NCI-H1694 (cell line): ENCODE data around the gene C14orf119.

Source experiments
- DNase-seq: peaks from one replicate; lab custom pipeline; 2025; lab: John Stamatoyannopoulos, UW

The C14orf119 gene

DNA sequence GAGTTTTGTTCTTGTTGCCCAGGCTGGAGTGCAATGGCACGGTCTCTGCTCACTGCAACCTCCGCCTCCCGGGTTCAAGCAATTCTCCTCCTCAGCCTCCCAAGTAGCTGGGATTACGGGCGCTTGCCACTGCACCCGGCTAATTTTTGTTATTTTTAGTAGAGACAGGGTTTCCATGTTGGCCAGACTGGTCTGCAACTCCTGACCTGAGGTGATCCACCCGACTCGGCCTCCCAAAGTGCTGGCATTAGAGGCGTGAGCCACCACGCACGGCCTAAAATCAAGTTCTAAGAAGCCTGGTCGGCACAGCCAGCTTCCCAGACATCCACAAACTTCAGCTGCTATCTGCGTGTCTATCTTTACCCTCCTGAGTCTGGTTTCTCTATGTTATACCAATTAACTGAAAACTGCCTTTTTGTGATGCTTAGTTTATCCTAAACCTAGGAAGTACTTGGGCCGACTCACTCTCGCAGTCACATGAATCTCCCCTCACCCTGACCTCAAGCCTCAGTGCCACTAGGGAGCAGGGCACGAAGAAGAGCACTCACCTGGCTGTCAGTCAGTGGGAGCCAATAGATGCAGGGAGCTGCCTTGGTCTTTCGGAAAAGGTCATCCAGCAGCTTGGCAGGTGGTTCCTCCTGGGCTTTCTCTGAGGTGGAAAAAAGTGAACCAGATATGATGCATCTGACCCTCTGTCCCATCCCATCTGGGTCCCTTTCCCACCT lies 34.6 kb upstream of the C14orf119 start:
- no peak for DNase-seq

DNA sequence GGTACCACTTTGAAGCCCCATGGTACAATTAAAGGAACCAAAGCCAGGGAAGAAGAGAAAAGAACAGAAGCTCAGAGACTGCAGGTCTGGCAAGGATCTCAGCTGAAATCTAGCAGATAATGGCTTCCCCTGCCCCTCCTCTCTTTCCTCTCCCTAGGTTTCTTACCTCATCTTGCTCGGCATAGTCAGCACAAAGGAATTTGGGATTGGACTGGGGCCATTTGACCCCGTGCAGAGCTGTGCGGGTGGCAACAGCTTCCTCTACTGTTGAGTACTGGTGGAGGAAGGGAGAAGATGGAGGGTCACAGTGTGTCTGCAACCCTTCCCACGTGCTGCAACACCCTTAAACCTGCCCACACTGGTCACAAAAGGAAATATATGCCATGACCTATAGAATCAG lies 33.3 kb upstream of the C14orf119 start:
- no peak for DNase-seq

DNA sequence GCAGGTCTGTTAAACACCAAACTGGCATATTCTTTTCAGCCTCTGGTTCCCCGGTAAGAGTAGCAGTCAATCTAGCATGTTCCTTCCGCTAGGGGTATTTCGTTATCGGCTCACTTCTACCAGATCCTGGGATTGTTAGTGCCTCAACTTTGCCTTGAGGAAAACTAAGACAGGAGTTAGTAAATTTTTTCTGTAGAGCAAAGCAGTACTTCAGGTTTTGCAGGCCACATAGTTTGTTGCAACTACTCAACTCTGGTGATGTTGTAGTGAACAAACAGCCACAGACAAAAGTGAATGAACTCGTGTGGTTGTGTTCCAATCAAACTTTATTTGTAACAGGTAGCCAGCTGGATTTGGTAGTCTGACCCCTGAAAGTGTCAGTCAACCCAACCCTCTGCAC lies 31.7 kb upstream of the C14orf119 start:
- no peak for DNase-seq

DNA sequence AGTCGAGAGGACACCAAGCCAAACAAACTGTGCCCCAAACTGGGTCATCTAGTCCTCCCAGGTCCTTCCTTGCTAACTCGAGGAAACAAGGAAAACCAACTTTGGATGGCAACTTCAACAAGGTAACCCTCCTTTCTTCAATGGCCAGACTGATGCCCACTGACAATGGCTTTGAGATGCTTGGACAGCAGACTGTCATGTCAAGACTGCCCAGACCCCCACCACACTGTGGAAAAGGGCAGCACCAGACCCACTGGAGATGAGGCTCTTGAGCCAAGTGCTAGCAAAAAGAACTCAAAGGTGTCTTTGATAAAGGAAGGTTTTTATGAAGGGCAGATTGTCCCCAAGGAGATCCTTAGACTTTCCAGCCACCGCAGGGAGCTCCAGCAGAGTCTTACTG lies 28.9 kb upstream of the C14orf119 start:
- DNase-seq: no peak

DNA sequence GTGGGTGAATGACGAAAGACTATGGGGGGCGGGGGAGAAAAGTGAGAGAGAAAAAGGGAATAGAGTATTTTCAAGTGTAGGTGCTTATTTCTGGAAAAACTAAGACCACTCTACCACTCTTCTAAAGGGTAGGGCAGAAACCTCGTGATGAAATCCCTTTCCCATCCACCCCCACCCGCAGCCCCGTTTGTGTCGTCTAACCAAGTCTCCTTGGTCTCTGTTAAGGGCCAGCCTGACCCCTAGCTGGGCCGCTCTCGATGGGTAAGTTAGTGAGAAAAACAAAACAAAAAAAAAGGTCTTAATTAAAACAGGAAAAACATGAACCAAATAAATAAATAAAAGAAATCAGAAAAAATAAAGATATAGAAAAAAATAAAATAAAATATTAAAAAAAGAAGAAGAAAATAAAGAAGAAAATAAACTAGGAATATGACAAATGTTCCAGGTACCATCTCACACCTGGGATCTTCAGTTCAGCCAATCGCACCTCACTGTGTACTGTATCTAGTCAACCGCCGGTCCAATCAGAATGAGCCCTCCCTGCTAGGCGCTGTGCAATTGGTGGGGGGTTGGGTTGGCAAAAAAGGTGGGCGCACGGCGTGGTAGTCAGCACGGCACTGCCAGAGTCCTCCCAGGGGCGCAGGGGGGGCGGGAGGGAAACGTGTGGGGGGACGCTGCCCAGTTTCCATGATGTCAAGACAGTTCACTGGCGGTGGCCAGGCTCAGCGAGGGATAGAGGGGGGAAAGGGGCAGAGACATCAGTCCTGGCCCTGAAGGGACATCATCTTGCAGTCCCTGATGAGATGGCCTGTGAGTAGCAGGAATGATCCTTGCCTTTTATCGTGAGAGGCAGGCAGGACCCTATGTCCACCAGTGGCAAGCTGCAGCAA lies 28.2 kb upstream of the C14orf119 start:
- DNase-seq: no peak

DNA sequence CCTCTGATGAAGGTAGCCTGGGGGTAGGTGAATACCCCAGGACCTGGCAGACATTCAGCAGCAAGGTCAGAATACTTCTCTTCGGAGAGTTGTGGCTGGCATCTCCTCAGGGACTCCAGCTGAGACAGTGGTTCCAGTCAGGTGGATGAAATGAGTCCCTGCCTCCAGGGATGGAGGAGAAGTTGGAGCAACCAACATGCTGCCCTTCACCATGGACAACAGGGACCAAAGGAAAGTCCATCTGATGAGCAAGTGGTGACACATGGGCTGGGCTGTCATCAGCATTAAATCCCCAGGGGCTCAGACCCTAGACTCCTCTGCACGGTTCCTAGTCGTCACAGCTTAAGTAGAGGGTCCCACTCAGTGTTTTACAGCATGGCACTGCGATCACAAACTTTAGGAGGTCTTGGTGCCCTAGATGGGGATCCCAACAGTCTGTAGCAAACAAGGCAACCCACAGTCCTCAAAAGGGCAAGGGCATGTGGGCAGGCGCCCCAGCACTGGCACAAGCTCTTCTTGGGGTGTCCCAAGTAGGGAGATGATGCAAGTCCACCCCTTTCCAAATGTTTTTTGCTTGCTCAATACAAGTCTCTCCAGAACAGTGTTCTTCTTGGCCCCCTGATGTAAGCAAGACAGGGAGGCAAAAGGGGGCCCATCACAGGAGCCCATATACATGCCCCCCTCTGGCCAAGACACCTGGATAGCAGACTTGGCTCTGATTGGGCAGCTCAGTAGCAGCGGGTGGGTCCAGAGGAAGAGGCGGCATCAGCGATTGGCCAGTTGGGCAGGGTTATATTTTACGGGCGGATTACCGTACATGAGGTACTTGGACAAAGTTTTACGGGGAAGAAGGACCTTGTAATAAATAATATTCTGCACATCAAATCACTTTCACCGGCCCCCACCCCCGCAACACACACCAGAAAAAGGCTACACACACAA lies 27.2 kb upstream of the C14orf119 start:
- DNase-seq: no peak

DNA sequence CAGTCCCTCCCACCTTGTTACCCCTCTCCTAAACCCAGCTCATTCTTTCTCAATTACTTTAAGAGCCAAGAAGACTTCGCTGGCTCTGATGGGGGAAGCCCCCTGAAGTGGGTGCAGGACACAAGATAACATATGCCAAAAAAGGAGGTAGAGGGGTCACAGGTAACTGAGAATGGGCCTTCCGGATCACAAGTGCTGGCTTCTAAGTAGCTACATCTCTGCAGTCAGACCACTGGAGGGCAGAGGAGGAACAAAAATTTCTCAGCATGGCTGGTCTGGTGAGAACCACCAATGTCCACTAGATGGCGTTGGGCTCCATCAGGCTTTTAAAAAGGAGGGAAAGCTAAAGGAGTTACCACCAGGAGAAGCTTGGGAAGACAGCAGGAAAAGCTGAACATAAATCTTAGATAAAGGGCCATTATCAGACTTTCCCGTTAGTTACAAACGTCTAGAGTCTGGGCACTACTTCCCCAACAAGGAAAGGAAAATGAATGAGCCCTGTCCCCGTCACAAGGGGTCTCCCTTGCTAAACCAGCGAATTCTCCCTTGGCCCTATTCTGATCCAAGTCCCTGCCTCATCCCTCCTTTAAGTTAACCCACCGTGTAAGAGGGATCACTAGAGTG lies 26.4 kb upstream of the C14orf119 start:
- no peak for DNase-seq

DNA sequence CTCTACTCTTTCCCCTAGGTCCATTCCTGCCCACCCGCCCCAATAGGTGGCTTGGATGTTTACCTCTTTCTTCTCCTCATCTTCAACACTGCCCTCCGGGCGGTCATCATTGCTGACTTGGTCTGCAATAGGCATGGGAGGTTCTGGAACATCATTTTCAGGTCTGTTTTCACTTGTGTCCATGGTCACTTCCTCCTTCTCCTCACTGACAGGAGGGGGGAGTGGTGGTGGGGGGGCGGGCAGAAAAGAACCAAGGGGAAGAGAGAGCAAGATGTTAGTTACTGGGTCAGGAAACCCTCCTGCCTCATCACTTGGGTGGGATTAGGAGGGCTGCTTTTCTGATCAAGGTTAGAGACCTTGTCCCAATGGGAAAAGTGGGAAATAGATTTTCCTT lies 25.9 kb upstream of the C14orf119 start:
- DNase-seq: no peak

DNA sequence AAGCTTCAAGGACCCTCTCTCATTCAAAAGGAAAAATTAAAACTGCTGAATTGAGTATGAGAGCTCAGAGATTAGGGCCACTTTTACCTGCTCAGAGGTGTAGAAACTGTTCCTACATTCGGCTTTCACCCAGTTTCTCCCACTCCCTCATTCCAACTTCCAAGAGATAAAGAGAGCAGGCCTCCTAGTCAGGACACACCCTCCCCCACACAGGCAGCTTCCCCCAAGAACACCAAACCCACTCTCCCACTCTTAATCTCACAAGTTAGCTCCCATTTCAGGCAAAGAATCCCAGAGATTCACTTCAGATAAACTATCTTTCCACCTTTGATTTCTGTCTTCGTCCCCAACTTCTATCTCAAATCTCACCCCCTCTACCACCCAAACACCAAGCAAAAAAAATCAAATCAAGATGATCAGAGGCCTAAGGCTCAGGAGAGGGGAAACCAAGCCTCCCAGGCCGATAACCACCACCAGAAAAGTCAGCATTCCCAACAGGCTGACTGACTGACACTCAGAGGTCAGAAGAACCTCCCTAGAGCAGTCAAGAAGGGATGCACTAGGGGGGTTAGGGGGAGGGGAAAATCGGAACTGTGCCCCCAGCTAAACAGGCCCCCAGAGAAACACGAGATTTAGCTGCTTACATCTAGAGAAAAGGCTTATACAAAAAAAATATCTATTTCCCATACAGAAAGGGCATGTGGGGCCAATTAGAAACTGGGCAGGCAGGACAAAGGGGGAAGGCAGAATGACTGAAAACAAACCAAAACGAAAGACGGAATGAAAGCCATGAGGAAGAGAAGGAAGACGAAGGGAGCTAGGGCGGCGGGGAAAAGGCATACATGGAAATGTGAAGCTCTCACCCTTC lies 24.8 kb upstream of the C14orf119 start:
- DNase-seq: no peak

DNA sequence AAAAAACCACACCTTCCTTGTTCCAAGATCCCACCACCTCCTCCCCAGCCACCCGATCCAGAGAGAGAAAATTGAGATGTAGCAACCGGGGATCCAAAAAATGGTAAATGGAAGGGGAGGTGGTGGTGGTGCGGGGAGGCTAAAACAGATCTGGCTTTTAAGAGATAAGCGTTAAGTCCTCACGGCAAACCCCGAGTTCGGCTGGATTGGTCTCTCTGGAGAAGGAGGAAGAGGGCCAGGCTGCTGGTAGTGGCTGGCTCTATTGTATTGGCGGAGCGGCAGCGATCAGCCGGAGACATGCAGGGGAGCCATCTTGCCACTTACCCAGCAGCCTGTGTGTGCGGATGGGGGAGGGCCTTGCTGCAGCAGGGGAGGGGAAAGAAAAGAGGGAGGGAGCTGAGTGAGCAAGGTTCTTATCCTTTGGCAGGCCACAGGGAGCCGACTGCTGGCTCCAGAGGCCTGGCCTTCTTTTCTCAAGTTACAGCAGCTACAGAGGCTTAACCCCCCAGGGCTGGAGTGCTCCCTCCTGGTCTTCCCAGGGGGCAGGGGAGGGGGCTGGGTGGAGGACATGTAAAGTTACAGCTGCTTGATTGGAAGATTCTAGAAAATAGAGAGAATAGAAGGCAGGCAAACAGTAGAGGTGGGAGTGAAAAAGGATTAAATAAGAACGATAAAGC lies 23.9 kb upstream of the C14orf119 start:
- no peak for DNase-seq

DNA sequence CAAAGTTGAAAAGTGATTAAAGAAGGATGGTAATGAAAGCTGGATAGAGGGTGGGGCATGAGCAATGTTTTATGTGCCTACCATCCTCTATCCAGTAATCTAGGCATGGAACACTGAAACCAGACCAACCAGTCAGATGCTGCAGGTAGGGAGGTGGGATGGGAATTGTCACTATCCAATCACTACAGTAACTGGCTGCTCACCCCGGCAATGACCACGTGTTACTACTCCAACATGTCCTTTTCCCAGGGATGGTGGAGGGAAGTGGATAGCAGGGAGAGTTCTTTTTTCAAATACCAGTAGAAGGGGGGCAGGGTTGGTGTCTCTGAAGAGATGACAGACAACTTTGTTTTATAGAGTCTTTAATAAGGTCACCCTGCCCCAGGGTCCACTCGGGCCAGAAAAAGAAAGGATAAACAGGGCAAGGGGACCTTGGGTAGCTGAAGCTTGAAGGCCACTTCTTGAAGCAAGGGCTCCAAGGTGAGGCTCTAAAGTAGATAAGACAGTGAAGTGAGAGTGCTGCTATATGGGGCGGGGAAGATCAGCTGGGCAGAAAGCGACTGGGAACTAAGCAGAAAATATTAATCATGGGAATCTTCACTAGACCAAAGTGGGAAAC lies 23.3 kb upstream of the C14orf119 start:
- no peak for DNase-seq

DNA sequence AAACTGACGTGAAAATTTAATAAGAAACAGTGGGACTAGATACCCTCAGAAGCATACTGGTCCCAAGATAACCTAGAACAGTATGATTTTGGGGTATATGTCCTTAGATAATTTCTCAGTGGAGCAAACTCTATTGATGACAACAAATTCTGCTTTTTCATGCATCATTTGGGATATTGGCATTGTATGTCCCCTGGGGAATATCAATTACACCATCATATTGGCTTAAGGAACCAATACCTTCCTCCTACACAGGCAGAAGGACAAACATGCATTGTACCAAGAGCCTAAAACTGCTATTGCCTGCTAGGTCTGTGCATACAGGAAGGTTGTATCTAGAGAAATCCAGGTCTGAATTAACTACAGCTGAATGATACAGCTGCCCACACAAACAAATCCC lies 20.4 kb upstream of the C14orf119 start:
- no peak for DNase-seq

DNA sequence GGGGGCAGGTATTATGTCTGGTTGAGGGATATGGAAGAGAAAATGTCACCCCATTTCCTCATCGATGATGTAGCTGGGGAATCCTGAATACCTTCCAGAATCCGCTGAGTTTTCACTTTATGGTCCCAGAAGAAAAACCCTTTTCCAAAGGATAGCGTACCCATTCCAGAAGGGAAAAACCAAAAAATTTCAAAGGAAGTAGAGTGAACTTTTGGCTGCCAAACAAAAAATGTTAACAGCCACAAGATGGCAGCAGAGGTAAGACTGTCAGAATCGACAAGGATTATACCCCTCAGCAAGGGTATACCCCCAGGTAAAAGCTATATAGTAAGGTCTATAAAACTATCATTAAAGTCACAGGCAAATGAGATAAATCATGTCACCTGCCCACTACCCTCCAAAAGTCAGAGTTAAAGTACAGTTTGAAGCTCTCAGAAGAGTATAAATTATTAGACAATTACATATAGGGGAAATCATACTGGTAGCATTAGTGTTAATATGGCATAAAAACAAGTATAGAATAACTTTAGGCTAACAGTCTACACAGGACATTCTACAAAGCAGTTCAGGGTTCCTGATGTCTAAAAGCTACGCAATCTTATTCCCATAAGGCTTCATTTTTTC lies 18.4 kb upstream of the C14orf119 start:
- no peak for DNase-seq

DNA sequence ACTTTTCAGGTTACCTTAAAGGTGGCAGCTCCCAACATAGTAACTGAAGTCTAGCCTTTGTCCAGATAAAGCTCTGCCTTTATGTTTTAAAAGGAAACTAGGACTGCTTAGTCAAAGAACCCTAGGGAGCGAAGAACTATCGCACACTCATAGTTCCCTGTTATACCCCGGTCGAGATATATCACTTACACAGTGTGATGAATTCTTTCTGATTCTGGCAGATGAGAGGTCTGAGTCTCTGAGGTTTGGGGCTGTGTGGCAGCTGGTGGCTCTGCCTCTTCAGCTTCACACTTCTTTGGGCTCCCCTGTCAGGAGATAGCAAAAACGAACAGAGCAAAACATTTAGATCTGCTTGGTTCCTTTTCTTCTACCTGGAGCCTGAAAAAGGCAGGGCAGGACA lies 17.3 kb upstream of the C14orf119 start:
- DNase-seq: no peak

DNA sequence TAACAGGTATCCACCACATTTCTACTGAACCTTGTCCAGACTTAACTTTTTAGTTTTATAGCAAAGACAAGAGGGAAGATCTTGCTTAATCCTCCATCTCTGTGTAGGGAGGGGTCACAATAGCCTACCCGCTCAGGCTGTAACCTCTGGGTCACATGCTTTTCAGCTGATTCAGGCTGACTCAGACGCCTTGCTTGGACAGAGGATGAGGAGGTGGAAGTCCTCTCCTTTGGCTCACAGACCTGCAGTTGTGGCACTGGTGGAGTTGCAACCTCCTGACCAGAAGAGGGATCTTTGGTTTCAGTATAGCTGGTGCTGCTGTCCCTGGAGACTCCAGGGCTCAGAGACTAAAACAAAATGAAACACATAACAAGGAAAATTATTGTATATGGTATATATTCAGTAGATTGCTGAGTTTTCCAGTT lies 16.6 kb upstream of the C14orf119 start:
- DNase-seq: no peak

DNA sequence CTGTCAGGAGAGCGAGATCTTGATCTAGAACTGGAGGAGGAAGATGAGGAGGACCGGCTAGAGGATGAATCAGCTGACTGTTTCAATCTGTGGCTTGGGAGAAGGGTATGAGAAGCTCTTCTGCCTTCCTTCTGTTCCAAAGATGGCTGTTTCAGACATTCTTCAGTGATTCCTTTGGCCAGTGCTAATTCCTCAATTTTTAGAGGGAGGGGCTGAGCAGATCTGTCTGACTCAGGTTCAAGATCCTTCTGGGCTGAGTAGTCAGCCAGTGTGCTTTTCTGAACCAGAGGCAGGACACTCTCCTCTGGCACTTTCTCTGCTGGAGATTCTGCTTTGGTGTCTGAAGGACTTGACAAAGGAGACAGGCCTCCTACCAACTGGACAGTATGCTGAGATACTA lies 15.6 kb upstream of the C14orf119 start:
- no peak for DNase-seq

DNA sequence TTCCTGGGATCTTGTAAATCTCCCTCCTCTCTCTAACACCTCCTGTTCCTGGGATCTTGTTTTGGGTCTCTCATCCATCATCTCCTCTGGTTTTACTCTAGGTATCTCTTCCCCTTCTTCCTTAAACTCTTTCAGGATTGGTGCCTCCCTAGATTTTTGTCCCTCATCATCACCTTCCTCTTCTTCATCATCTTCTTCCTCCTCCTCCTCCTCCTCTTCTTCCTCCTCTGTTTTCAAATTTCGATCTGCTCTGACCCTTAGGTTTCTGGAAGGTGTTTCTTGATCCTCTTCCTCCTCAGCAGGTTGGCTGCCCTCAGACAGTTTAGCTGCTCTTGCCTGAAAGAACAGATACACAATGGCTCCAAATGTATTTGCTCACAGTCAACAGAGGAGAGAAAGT lies 14.8 kb upstream of the C14orf119 start:
- DNase-seq: no peak

DNA sequence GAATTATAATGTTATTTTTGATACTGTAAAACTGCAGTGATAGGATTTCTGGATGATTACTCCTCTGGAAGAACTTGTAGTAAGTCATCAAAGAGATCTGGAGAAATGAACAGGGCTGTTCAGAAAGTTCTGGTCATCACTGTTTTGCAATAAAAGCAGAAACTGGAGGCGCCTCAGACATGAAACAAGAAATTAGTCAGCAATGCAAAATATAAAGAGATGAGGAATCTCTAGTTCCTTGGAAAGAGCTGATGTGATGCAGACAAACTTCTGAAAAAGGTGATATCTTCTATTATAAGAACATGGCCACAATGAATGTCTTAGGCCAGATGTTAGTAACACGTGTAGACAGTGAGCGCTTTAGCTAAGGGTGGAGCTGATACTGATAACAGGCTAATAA lies 9.8 kb upstream of the C14orf119 start:
- DNase-seq: no peak

DNA sequence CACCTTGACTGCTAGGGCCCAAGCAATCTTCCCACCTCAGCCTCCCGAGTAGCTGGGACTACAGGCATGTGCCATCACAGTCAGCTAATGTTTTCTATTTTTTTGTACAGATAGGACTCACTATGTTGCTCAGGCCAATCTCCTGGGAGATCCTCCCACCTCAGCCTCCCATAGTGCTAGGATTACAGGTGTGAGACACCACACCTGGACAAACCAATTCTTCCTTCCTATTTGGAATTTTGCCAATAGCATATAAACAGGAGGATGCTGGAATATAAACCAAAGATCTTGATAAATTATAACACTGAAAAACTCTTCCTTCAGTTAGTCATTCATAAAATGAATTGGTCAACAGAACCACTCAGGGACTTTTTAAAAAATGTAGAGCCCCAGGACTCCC lies 8.7 kb upstream of the C14orf119 start:
- no peak for DNase-seq
